GM10266 (cell line): ENCODE results near the gene HMSD.
"Not testable (repeated sequence)": the region's sequence is repeated elsewhere in the genome, so short reads cannot be mapped to it uniquely, and the experiment has no call there.

ENCODE experiments used
- DNase-seq: peaks from one replicate; pipeline ENCODE4 v3.0.0; 2012; ENCODE audit errors: extremely low spot score
- CTCF ChIP-seq: IDR thresholded peaks from 2 replicates; pipeline ENCODE4 v1.5.1; 2012; ENCODE audit warnings: mild to moderate bottlenecking, low read depth; ENCODE audit not compliant: control insufficient read depth, insufficient read depth; ENCODE audit errors: missing control alignments

Gene HMSD

GRCh38 chr18:63936156-63936931, 12.8 kb upstream of the HMSD start:
- peak; percentile 86 for TF ChIP-seq CTCF
- peak; percentile 76 for DNase-seq

GRCh38 chr18:63936932-63937393, 12.1 kb upstream of the HMSD start:
- TF ChIP-seq CTCF: no peak
- no peak for DNase-seq

GRCh38 chr18:63940008-63940407, 9.1 kb upstream of the HMSD start:
- DNase-seq: no peak
- TF ChIP-seq CTCF: no peak

- DNase-seq: not testable (repeated sequence)
These were observed 8.5 kb upstream of the HMSD start for GRCh38 chr18:63940543-63941050.

GRCh38 chr18:63947051-63947790, 1.9 kb upstream of the HMSD start:
- no peak for DNase-seq
- TF ChIP-seq CTCF: no peak

- peak; percentile 33 for TF ChIP-seq CTCF
- DNase-seq: peak; percentile 56
These were observed 2.2 kb downstream of the HMSD start for GRCh38 chr18:63951302-63951705.

- DNase-seq: no peak
- no peak for TF ChIP-seq CTCF
These were observed 4.7 kb downstream of the HMSD start for GRCh38 chr18:63953811-63954210.
